ENCODE results near the gene DPH5.

DNA sequence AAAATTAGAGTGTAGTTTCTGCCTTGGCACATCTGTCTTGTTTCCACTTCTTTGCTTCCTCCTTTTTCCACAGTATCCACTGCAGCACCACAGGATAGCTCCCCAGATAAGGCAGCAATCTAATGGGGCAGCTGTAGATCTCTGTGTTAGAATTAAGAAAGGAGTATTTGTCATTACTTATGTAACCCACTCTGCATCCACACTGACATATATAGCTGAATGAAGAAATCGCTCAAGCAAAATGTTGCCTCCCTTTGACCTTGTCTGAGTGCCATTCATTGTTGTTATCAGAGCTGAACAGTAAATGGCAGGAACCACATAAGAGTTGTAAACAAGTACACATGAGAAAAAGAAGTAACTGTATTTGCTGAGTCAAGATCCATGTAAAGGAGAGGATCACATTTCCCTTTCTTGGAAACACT, 45.9 kb upstream of the DPH5 start:
- TF ChIP-seq, protein P1, sequence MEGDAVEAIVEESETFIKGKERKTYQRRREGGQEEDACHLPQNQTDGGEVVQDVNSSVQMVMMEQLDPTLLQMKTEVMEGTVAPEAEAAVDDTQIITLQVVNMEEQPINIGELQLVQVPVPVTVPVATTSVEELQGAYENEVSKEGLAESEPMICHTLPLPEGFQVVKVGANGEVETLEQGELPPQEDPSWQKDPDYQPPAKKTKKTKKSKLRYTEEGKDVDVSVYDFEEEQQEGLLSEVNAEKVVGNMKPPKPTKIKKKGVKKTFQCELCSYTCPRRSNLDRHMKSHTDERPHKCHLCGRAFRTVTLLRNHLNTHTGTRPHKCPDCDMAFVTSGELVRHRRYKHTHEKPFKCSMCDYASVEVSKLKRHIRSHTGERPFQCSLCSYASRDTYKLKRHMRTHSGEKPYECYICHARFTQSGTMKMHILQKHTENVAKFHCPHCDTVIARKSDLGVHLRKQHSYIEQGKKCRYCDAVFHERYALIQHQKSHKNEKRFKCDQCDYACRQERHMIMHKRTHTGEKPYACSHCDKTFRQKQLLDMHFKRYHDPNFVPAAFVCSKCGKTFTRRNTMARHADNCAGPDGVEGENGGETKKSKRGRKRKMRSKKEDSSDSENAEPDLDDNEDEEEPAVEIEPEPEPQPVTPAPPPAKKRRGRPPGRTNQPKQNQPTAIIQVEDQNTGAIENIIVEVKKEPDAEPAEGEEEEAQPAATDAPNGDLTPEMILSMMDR (IDR thresholded peaks at IDR 0.05) = no peak
- TF ChIP-seq POLR2A (IDR thresholded peaks at IDR 0.05) = no peak
